Measurements from ENCODE around the gene USP9X.
"Not testable (repeated sequence)": the region's sequence is repeated elsewhere in the genome, so short reads cannot be mapped to it uniquely, and the experiment has no call there.

Gene USP9X

GRCh38 chrX:41084893-41085511 lies at the start of gene USP9X:
Gene USP9X, plus strand, starts transcription at chrX:41085445. Its CDS starts 38,184 bp downstream, at chrX:41123629.
- DNase-seq (ENCODE audit: low read depth in 3 of 3) = peak; percentile 70 to 81 (median 70)

DNA sequence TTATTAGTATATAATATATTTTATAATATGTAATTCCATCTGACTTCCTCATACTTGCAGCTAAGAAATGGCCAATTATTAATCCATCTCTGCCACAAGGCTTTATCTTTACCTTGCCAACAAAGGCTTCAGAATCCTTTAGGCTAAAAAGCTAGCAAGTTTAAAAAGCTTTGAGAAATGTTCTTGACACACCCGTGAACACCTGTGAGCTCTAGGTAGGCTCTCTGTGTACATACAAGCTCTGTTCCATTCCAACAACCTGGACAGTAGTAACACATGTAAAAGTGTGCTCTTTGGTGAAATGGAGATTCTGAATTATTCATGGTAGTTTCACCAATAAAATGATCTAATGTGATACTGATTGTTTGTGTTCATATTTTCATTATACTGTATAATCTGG lies 49.7 kb upstream of the USP9X start:
- DNase-seq (ENCODE audit: low read depth in 3 of 3) = no peak

DNA sequence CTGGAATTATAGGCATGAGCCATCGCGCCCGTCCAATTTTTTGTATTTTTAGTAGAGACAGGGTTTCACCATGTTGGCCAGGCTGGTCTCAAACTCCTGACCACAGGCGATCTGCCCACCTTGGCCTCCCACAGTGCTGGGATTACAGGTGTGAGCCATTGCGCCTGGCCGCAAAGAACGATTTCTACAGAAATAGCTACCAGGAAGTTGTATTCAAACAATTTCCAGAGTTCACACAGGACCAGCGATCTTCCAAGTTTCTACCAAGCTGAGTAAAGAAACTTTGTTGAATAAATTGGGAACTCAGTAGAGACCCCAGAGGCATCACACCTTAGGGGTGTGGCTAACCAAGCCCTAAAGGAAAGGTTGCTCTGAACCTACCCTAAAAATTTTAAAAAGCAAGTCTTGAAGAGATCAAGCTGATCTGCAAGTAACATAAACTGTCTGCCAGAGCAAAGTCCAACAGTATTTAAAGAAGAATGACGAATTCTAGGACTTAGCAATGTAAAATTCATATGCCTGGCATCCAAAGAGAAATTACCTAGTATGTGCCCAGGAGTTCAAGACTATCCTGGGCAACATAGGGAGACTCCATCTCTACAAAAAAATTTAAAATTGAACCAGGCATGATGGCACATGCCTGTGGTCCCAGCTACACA lies 48.4 kb upstream of the USP9X start:
- DNase-seq (ENCODE audit: low read depth in 3 of 3) = no peak

DNA sequence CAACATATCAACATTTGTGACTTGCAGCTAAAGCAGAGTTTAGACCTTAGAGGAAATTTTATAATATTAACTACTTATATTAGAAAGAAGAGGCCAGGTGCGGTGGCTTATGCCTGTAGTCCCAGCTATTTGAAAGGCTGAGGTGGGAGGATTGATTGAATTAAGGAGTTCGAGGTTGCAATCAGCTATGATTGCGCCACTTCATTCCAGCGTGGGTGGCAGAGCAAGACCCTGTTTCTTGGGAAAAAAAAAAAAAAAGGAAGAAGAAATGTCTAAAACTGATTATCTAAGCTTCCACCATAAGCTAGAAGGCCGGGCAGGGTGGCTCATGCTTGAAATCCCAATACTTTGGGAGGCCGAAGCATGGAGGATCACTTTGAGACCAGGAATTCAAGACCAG lies 42.0 kb upstream of the USP9X start:
- no peak for DNase-seq (ENCODE audit: low read depth in 3 of 3)

DNA sequence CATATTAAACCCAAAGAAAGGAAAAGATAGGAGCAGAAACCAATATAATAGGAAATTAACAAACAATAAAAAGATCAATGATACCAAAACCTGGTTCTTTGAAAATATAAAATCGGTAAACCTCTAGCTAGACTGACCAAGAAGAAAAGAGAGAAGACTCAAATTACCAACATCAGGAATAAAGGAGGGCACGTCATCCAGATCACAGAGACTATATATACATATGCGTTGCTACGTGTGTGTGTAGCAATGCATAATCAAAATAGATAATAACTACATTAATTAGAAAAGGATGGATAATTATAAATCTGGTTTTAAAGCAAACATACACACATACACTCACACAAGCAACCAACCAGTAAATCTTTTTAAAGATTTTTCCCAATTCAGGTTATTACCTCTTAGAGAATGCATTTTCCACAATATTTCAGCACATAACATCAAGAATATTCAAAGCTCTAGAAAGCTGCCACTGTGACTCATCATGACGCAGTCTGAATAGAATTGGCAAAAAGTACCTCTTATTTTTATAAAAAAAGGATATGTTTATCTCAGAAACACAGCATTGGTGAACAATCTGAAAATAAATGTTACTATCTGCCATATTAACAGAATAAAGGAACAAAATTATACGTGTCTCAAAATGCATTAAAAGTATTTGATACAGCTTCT lies 41.4 kb upstream of the USP9X start:
- no peak for DNase-seq (ENCODE audit: low read depth in 3 of 3)

DNA sequence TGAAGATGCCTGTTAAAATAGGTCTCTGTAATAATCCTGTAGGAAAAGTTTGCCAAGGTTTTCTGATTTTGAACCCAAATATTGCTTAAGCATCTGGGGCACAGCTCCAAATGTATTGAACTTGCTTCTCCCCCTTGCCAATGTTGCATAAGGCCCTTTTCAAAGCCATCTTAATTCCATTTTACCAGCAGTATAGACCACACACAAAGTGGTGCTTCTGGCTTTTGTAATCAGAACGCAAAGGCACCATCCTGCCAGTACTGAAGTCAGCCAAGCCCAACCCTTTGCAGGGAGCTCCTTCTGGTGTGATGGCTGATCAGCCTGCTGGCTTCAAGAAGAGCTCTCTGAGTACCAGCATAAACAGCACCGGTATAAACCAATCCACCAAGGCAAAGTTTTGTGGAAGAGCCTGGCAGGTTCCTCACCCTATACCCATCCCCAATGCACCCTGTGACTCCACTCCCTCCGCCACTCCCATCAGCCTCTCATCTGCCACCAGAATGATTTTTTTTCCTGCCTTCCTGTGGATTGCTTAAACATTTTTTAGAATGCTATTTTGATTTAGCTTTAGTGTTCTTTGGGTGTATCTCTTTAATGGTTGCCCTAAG lies 39.2 kb upstream of the USP9X start:
- no peak for DNase-seq (ENCODE audit: low read depth in 3 of 3)

- DNase-seq (ENCODE audit: low read depth in 3 of 3) = no peak
Observed at GRCh38 chrX:41047878-41048534, 37.2 kb upstream of the USP9X start.

- no peak for DNase-seq (ENCODE audit: low read depth in 3 of 3)
Observed at GRCh38 chrX:41050359-41050758, 34.9 kb upstream of the USP9X start.

GRCh38 chrX:41051288-41051687 lies 34.0 kb upstream of the USP9X start:
- DNase-seq (ENCODE audit: low read depth in 3 of 3) = no peak

DNA sequence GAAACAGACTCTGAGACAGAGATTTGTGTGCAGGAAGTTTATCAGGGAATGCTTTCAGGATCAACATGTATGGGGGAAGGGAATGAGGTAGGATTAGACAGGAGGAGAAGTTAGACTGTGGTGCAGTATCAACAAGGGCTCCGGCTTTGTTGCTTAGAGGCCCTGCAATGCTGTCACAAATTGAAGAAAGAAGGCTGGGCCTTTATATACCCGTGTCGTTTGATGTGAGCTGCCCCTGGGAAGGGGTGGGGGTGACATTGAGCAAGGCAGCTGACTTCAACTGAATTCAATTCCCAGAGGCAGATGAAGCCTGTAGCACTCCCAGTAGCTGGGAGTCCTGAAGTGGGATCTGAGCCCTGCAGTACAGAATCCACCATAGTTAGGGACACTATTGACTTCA lies 29.5 kb upstream of the USP9X start:
- DNase-seq (ENCODE audit: low read depth in 3 of 3) = no peak

DNA sequence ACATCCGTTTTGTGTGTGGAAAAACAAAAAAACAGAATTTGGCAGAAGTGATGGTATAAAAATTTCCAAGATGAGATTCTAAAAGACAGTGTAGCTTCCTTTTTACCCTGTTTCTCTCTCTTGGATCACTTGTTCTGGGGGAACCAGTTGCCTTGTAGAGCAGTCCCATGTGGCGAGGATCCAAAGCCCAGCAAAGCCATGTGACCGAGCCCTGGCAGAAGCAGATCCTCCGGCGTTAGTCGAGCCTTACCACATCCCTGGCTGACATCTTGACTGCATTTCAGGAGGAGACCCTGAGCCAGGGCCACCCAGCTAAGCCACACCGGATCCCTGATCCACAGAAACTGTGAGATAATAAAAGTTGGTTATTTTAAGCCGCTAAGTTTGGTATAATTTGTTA lies 22.0 kb upstream of the USP9X start:
- DNase-seq (ENCODE audit: low read depth in 3 of 3) = not testable (repeated sequence)

GRCh38 chrX:41064018-41064417 lies 21.2 kb upstream of the USP9X start:
- DNase-seq (ENCODE audit: low read depth in 3 of 3) = no peak

DNA sequence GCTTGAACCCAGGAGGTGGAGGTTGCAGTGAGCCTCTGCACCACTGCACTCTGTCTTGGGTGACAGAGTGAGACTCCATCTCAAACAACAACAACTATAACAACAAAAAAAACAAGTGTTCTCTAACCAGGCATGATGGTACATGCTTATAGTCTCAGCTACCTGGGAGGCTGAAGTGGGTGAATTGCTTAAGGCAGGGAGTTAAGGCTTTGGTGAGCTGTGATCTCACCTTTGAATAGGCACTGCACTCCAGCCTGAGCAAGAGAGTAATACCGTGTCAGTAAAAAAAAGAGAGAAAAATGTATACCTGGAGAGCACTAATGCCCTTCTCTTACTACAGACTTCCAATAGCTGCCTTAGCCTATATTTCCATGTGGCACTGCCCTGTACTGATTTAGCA lies 18.9 kb upstream of the USP9X start:
- DNase-seq (ENCODE audit: low read depth in 3 of 3) = no peak

GRCh38 chrX:41066969-41067368 lies 18.3 kb upstream of the USP9X start:
- no peak for DNase-seq (ENCODE audit: low read depth in 3 of 3)

DNA sequence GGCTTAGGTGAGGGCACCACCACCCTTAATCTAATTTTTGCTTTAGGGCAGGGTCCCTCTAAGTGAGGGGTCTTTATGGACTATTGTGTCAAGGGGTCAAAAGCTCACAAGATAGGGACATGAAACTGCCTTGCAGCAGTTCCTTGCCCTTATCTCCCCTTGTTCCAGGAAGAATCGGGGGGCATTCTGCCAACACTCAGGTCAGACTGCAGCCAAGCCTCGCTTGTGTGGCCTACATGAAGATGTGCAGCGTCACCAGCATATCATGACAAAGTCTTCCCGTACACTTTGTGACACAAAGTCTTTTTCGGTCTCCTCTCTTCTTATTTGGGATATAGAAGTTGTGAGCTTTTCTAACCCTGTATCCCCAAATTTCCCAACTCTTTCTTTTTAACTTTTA lies 17.5 kb upstream of the USP9X start:
- no peak for DNase-seq (ENCODE audit: low read depth in 3 of 3)

DNA sequence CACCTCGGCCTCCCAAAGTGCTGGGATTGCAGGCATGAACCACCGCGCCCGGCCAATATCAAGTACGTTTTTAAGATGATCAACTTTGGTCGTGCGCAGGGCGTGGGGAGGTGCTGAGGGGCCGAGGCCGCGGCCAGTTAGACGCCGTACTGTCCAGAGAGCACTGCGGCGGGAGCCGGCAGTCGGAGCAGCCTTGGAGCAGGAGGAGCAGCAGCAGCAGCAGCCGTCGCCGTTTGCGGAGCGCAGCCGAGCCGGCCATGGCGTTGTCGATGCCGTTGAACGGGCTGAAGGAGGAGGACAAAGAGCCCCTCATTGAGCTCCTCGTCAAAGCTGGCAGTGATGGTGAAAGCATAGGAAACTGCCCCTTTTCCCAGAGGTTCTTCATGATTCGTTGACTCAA lies 8.5 kb upstream of the USP9X start:
- DNase-seq (ENCODE audit: low read depth in 3 of 3) = no peak

DNA sequence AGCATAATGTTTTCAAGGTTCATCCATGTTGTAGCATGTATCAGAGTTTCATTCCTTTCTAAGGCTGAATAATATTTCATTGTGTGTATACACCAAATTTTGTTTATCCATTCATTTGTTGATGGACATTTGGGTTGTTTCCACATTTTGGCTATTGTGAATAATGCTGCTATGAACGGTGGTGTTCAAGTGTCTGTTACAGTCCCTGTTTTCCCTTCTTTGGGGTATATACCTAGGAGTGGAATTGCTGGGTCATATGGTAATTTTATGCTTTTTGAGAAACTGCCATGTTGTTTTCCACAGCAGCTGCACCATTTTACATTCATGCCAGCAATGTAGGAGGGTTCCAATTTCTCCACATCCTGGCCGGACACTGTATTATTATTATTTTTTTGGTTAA lies 3.4 kb upstream of the USP9X start:
- no peak for DNase-seq (ENCODE audit: low read depth in 3 of 3)

- DNase-seq (ENCODE audit: low read depth in 3 of 3) = no peak
Observed at GRCh38 chrX:41082783-41083182, 2.5 kb upstream of the USP9X start.

- DNase-seq (ENCODE audit: low read depth in 3 of 3) = peak; percentile 84 to 91 (median 89)
Observed at GRCh38 chrX:41084044-41084892, 977 bp upstream of the USP9X start.

DNA sequence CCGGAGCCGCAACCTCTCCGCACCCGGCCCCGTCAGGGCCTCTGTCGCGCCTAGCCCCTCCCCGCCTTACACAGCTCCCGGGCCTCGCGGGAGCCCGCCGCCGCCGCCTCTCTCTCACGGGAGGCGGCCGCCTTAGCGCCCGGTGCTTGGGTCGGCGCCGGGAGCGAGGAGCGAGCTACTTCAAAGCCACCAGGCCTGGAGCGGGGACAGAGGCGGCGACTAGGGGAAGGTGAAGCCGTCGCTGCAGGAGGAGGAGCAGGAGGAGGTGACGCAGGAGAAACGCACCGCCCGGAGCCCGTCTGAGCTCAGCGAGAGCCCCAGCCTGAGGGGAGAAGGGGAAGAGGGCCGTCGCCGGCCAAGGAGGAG lies 250 bp downstream of the USP9X start:
- peak; percentile 20 to 46 (median 25) for DNase-seq (ENCODE audit: low read depth in 3 of 3)

- peak in 2 of 3 experiments; percentile 1 to 34 for DNase-seq (ENCODE audit: low read depth in 3 of 3)
Observed at GRCh38 chrX:41085878-41086626, 807 bp downstream of the USP9X start.
